PC-3 (cell line): Measurements from ENCODE around the gene HTR5A.

Source experiments
- EZH2phosphoT487 ChIP-seq: fragments of 300-600 bp; sonication (generic); IDR thresholded peaks from 2 replicates; pipeline ENCODE4 v1.6.1; 2018; ENCODE audit warnings: mild to moderate bottlenecking, antibody characterized with exemption, low read length, borderline replicate concordance
- TF ChIP-seq, protein P1 (sequence below): fragments of 300-600 bp; sonication (generic); conservative IDR thresholded peaks from 2 replicates; pipeline ENCODE4 v1.5.1; 2017; ENCODE audit warnings: antibody characterized with exemption, low read depth, mild to moderate bottlenecking, low read length

DNA sequence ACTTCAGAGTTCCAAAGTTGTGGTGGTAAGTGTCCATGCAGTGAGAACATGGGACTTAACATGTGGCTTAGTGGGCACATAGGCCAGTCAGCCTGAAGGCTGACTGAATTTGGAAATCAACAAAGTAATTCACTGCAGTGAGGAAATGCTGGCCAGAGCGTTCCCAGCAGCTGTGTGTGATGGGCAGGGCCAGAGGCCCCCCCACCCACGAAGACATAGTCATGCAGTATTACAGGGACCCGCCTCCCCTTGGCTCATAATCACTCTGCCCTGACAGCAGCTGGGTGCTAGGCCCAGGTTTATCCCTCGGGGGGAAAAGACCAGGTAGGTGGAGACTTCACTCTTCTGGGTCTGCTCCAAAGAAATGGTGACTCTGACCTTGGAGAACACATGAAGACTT is 33.7 kb downstream of the HTR5A start:
- TF ChIP-seq, protein P1, sequence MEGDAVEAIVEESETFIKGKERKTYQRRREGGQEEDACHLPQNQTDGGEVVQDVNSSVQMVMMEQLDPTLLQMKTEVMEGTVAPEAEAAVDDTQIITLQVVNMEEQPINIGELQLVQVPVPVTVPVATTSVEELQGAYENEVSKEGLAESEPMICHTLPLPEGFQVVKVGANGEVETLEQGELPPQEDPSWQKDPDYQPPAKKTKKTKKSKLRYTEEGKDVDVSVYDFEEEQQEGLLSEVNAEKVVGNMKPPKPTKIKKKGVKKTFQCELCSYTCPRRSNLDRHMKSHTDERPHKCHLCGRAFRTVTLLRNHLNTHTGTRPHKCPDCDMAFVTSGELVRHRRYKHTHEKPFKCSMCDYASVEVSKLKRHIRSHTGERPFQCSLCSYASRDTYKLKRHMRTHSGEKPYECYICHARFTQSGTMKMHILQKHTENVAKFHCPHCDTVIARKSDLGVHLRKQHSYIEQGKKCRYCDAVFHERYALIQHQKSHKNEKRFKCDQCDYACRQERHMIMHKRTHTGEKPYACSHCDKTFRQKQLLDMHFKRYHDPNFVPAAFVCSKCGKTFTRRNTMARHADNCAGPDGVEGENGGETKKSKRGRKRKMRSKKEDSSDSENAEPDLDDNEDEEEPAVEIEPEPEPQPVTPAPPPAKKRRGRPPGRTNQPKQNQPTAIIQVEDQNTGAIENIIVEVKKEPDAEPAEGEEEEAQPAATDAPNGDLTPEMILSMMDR = no peak
- no peak for TF ChIP-seq EZH2phosphoT487
